Ascending aorta (tissue), 2 donors: Measurements from ENCODE around the gene CHRNA3. TPM values are rescaled to one million over a fixed set of nuclear protein-coding genes. Genes with fewer than 3 reads are reported as not detected.

Source experiments
- DNase-seq, 2 donors: peaks; one replicate each; pipeline ENCODE4 v3.0.0-alpha.2; 2019; ENCODE audit warnings: low spot score in 2 of 2
- H3K27ac ChIP-seq, 2 donors: fragments of 200-600 bp; sonication (generic); one replicate each; pipeline ENCODE4 v1.5.1; 2016 to 2017; ENCODE audit warnings: mild to moderate bottlenecking in 1 of 2
- H3K27me3 ChIP-seq: fragments of 200-600 bp; sonication (generic); one replicate; pipeline ENCODE4 v1.5.1; 2017
- H3K36me3 ChIP-seq, 2 donors: fragments of 200-600 bp; sonication (generic); one replicate each; pipeline ENCODE4 v1.5.1; 2016
- H3K4me1 ChIP-seq, 2 donors: fragments of 200-600 bp; sonication (generic); one replicate each; pipeline ENCODE4 v1.5.1; 2016 to 2017; ENCODE audit warnings: mild to moderate bottlenecking in 1 of 2
- H3K4me3 ChIP-seq, 2 donors: fragments of 200-600 bp; sonication (generic); one replicate each; pipeline ENCODE4 v1.5.1; 2016 to 2017; ENCODE audit warnings: mild to moderate bottlenecking in 1 of 2
- H3K9me3 ChIP-seq, 2 donors: fragments of 200-600 bp; sonication (generic); one replicate each; pipeline ENCODE4 v1.5.1; 2016
- CTCF ChIP-seq, 3 experiments: fragments of 200-600 bp in 2 of 3; fragments of 450-650 bp in 1 of 3; sonication (generic) in 2 of 3; IDR thresholded peaks; one replicate each; pipeline ENCODE4 v1.5.1; 2016 to 2019; ENCODE audit warnings: antibody characterized with exemption in 3 of 3, mild to moderate bottlenecking in 1 of 3, moderate library complexity in 1 of 3
- intact Hi-C: fragments of 100-400 bp; cut with DNase I; formaldehyde crosslinking; loops from one replicate; pipeline ENCODE4 v1.15.1; 2023
- total RNA-seq: library from RNA; depleted of rRNA; stranded (reverse); fragments of >200 nt; gene quantifications from one replicate; pipeline ENCODE4 v1.1.0, GENCODE V29; 2016

The CHRNA3 gene
- total RNA-seq, 1 donor from 2014 or later: not detected

GRCh38 chr15:78551902-78552301, 68.9 kb downstream of the CHRNA3 start:
- Histone ChIP-seq H3K27ac (no peak overlapping the region), H3K4me1 (no peaks in the 10 kb centered on the region), H3K27me3 (no peaks in the 10 kb centered on the region), H3K4me3 (no peak overlapping the region), H3K36me3 (peaks cover 21 to 41% of the 10 kb centered on the region in 2 donors), H3K9me3 (no peaks in the 10 kb centered on the region)
- intact Hi-C loops: no loop called here
- DNase-seq: no peak
- TF ChIP-seq CTCF (IDR thresholded peaks at IDR 0.05): no peak

GRCh38 chr15:78550815-78551214, 70.0 kb downstream of the CHRNA3 start:
- Histone ChIP-seq H3K27me3 (no peaks in the 10 kb centered on the region), H3K4me3 (no peak overlapping the region), H3K9me3 (no peaks in the 10 kb centered on the region), H3K4me1 (no peaks in the 10 kb centered on the region), H3K27ac (no peak overlapping the region), H3K36me3 (peaks cover 32 to 52% of the 10 kb centered on the region in 2 donors)
- no peak for DNase-seq
- intact Hi-C loops: no loop called here
- no peak for TF ChIP-seq CTCF (IDR thresholded peaks at IDR 0.05)

- Histone ChIP-seq H3K27me3 (no peaks in the 10 kb centered on the region), H3K36me3 (peaks cover 38 to 58% of the 10 kb centered on the region in 2 donors), H3K27ac (no peak overlapping the region), H3K9me3 (no peaks in the 10 kb centered on the region), H3K4me3 (no peak overlapping the region), H3K4me1 (no peaks in the 10 kb centered on the region)
- DNase-seq: no peak
- intact Hi-C loops: no loop called here
- TF ChIP-seq CTCF (IDR thresholded peaks at IDR 0.05): no peak
These were observed 70.6 kb downstream of the CHRNA3 start for GRCh38 chr15:78550194-78550593.

Other genes with a start within 250 kb of the CHRNA3 start
- gene IREB2, start 182.8 kb downstream of the CHRNA3 start, total RNA-seq: 12.7 TPM
- gene HYKK, start 113.4 kb downstream of the CHRNA3 start, total RNA-seq: 9.0 TPM
- 94.7 TPM for gene PSMA4, start 80.6 kb downstream of the CHRNA3 start, total RNA-seq
- gene CHRNA5, start 55.5 kb downstream of the CHRNA3 start, total RNA-seq: not detected
- not detected for gene CHRNB4, start 20.2 kb upstream of the CHRNA3 start, total RNA-seq
- gene ADAMTS7, start 190.5 kb upstream of the CHRNA3 start, total RNA-seq: 33.3 TPM